ENCODE results near the gene CBR4.
"Not testable (repeated sequence)": the region's sequence is repeated elsewhere in the genome, so short reads cannot be mapped to it uniquely, and the experiment has no call there.

The CBR4 gene

GRCh38 chr4:168992952-168993482 is 17.0 kb downstream of the CBR4 start:
- not testable (repeated sequence) for DNase-seq

DNA sequence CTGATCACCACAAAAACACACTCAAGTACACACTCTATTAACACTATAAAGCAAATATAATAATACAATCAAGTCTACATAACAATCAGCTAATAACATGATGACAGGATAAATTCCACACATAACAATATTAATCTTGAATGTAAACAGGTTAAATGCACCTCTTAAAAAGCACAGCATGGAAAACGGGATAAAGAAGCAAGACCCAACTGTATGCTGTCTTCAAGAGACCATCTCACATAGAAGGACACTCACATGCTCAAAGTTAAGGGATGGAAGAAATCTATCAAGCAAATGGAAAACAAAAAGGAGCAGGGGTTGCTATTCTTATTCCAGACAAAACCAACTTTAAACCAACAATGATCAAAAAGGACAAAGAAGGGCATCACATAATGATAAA is 28.1 kb downstream of the CBR4 start:
- no peak for DNase-seq

GRCh38 chr4:168981460-168981859 is 28.6 kb downstream of the CBR4 start:
- no peak for DNase-seq

- no peak for DNase-seq
Observed at GRCh38 chr4:168979338-168979737, 30.7 kb downstream of the CBR4 start.

- no peak for DNase-seq
Observed at GRCh38 chr4:168978001-168978700, 31.9 kb downstream of the CBR4 start.

DNA sequence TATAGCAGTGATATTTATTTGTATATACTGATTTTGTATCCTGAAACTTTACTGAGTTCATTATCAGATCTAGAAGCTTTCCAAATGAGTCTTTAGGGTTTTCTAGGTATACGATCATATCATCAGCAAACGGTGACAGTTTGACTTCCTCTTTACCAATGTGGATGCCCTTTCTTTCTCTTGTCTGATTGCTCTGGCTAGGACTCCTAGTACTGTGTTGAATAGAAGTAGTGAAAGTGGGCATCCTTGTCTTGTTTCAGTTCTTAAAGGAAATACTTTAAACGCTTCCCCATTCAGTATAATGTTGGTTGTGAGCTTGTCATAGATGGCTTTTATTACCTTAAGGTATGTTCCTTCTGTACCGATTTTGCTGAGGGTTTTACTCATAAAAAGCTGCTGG is 37.5 kb downstream of the CBR4 start:
- DNase-seq = no peak

- DNase-seq = no peak
Observed at GRCh38 chr4:168960716-168961115, 49.3 kb downstream of the CBR4 start.

- no peak for DNase-seq
Observed at GRCh38 chr4:168955674-168956073, 54.4 kb downstream of the CBR4 start.

DNA sequence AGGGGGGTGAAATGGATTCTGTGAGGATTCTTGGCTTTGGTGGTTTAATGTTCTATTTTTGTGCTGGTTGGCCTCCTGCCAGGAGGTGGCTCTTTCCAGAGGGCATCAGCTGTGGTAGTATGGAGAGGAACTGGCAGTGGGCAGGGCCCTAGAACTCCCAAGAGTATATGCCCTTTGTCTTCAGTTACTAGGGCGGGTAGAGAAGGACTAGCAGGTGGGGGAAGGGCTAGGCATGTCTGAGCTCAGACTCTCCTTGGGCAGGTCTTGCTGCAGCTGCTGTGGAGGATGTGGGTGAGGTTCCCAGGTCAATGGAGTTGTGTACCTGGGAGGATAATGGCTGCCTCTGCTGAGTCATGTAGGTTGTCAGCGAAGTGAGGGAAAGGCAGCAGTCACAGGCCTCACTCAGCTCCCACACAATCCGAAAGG is 57.2 kb downstream of the CBR4 start:
- not testable (repeated sequence) for DNase-seq

DNA sequence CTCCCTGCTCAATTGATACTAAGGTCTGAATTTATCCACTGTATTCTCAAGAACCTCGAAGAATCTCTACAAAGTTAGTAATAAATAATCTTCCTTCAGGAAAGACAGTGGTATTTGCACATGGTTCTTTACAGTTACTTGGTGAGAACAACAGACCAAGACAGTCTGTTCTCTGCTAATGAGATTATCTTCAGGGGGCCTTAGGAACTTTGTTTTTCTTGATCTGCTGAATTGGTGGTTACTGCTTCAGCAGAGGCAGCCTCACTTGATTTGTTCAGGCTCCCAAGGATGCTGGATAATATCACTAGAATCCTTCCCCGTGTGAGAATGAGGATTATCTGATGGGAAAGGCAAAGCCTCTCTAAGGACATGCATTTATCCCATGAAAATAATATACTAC is 64.8 kb downstream of the CBR4 start:
- no peak for DNase-seq

- DNase-seq = peak; percentile 5
Observed at GRCh38 chr4:168942985-168943384, 67.1 kb downstream of the CBR4 start.

All from activated CD4-positive, alpha-beta T cell treated with anti-CD3 and anti-CD28 coated beads for 48 hours (primary cell).